ENCODE results near the gene SLC1A3.

SLC1A3 gene

DNA sequence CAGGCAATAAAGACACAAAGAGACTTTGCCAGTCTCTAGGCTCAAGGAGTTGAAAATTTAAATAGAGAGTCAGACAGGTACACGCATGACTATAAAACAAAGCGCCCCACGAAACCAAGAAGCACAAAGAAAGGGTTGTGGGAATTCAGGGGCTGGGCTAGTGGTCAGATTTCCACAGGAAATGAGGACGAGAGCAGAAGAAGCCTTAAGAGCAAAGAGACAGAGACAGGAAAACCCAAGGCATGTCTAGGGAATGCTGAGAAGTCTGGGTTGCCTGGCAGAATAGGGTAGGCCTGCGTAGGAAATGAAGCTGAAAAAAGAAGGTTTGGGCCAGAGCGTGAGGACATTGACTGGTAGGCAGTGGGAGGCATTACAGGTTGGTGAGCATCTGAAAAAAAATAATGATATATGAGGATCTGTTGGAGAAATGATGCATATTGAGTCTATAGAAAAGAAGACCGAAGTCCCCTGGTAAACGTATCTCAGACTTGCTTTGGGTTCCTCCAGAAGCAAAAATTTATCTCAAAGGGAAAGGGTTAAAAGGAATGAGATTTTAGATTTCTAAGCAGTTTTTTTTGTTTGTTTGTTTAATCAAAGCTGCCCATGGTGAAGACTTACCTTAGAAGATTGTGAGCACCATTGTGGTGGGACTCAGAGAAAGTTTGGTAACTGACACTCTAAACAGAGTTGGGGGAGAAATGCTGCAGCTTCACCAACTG, 51.8 kb downstream of the SLC1A3 start:
- H3K9ac ChIP-seq (ENCODE audit: insufficient read length, low read depth), result no peak overlapping the region
- TF ChIP-seq SUZ12 (IDR thresholded peaks at IDR 0.05; ENCODE audit: extremely low read depth, insufficient read depth, insufficient read length) (no peak), ZNF274 (IDR thresholded peaks at IDR 0.05; ENCODE audit: low read depth, low read length) (no peak), YY1 (IDR thresholded peaks at IDR 0.05; ENCODE audit: insufficient read depth, insufficient read length) (no peak)
- H3K4me3 ChIP-seq (ENCODE audit: insufficient read length, low read depth), result no peak overlapping the region
- H3K36me3 ChIP-seq (ENCODE audit: insufficient read depth, insufficient read length, low read length), result peaks cover 24% of the 10 kb centered on the region
- H3K27me3 ChIP-seq (ENCODE audit: insufficient read depth, insufficient read length), result no peaks in the 10 kb centered on the region
- peaks cover 2% of the 10 kb centered on the region for H3K4me1 ChIP-seq (ENCODE audit: insufficient read depth, insufficient read length)
- H3K9me3 ChIP-seq (ENCODE audit: insufficient read depth, low read length), result no peaks in the 10 kb centered on the region
- DNase-seq (ENCODE audit: low read depth, low spot score), result no peak

DNA sequence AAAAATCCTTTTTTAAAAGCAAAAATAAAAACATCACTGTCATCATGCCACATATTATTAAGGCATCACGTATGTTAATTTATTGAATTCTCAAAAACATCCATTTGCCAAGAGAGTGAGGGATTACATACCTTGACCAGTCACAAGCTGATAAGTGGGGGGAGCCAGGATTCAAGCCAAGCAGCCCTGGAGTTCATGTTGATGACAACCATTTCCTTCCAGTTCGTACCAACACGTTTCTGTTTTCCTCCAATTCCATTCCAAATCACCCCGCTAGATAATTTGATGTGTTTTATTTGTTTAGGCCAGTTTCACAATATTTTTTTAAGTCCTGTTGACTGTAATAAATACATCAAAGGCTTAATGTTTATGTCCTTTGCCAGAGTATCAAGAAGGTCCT, 53.0 kb downstream of the SLC1A3 start:
- Histone ChIP-seq H3K27me3 (ENCODE audit: insufficient read depth, insufficient read length) (no peaks in the 10 kb centered on the region), H3K9ac (ENCODE audit: insufficient read length, low read depth) (no peak overlapping the region), H3K9me3 (ENCODE audit: insufficient read depth, low read length) (no peaks in the 10 kb centered on the region), H3K36me3 (ENCODE audit: insufficient read depth, insufficient read length, low read length) (peaks cover 16% of the 10 kb centered on the region), H3K4me1 (ENCODE audit: insufficient read depth, insufficient read length) (peaks cover under 1% of the 10 kb centered on the region), H3K4me3 (ENCODE audit: insufficient read length, low read depth) (no peak overlapping the region)
- TF ChIP-seq SUZ12 (IDR thresholded peaks at IDR 0.05; ENCODE audit: extremely low read depth, insufficient read depth, insufficient read length) (no peak), YY1 (IDR thresholded peaks at IDR 0.05; ENCODE audit: insufficient read depth, insufficient read length) (no peak), ZNF274 (IDR thresholded peaks at IDR 0.05; ENCODE audit: low read depth, low read length) (no peak)
- DNase-seq (ENCODE audit: low read depth, low spot score), result no peak

DNA sequence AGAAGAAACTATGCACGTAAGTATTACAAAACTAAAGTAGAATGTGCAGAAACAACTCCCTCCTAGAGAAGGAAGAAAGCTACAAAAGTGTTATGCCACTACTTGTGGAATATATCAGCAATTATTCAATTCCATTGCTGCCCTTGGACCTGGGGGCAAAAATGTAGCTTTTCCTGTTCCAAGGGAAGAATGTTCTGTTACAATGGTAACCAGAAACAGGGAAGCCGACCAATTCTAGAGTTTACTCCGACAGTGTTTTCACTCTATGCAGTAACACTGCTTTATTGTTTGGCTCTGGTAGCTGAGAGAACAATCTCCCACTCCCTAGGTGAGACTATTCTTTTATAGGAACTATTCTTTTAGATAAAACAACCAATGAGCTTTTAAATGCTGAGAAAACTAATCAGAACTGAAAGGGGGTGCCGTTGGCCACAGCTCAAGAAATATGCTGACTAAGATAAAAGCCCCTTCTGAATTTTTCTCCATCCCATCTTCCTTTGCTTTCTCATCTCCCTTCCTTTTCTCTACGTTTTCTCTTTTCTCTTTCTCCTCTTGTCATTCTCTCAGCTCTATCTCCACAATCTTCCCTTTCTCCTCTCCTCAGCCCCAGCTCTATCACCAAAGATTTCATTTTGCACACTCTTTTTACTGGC, 54.1 kb downstream of the SLC1A3 start:
- Histone ChIP-seq H3K9ac (ENCODE audit: insufficient read length, low read depth) (no peak overlapping the region), H3K9me3 (ENCODE audit: insufficient read depth, low read length) (no peaks in the 10 kb centered on the region), H3K4me1 (ENCODE audit: insufficient read depth, insufficient read length) (no peaks in the 10 kb centered on the region), H3K4me3 (ENCODE audit: insufficient read length, low read depth) (no peak overlapping the region), H3K36me3 (ENCODE audit: insufficient read depth, insufficient read length, low read length) (peaks cover 16% of the 10 kb centered on the region), H3K27me3 (ENCODE audit: insufficient read depth, insufficient read length) (no peaks in the 10 kb centered on the region)
- no peak for DNase-seq (ENCODE audit: low read depth, low spot score)
- TF ChIP-seq YY1 (IDR thresholded peaks at IDR 0.05; ENCODE audit: insufficient read depth, insufficient read length) (no peak), ZNF274 (IDR thresholded peaks at IDR 0.05; ENCODE audit: low read depth, low read length) (no peak), SUZ12 (IDR thresholded peaks at IDR 0.05; ENCODE audit: extremely low read depth, insufficient read depth, insufficient read length) (no peak)

DNA sequence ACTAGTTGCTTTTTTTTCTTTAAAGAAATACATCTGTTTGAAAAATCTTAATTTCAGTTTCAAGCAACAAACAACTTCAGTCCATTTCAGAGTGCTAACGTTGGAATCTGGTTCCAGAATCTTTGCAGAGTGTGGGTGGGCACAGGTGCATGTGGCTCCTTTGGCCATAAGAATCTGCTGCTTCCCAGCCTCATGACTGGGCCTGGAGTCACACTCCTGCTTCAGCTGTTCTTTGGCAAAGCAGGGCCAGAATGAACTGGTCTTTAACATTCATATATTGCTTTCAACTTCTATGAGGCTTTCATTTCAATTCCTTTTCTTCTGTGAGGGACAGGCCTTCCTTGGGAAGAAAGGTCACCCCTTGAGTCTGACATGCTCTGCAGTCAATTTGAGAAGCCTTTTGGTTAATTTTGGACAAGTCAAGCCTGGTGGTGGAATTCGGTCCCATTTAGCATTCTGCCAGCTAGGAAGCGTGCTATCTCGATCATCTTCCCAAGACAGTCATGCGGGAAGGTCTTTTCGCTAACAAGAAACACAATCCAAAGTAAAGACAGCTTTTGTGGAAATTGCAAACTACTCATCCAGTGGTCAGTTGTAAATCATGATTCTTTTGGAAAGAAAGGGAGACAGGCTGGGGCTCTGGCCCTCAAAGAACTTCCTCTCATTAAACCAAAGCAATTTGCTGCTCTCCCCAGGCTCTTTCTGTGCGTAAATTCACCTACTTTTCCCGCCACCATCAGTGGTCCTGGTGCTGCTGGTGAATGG, 55.2 kb downstream of the SLC1A3 start:
- DNase-seq (ENCODE audit: low read depth, low spot score), result no peak
- Histone ChIP-seq H3K9me3 (ENCODE audit: insufficient read depth, low read length) (no peaks in the 10 kb centered on the region), H3K36me3 (ENCODE audit: insufficient read depth, insufficient read length, low read length) (peaks cover 16% of the 10 kb centered on the region)

GRCh38 chr5:36662291-36662851, 56.0 kb downstream of the SLC1A3 start:
- no peaks in the 10 kb centered on the region for H3K27me3 ChIP-seq (ENCODE audit: insufficient read depth, insufficient read length)
- TF ChIP-seq YY1 (IDR thresholded peaks at IDR 0.05; ENCODE audit: insufficient read depth, insufficient read length), result no peak
- TF ChIP-seq ZNF274 (IDR thresholded peaks at IDR 0.05; ENCODE audit: low read depth, low read length), result no peak
- no peak for TF ChIP-seq SUZ12 (IDR thresholded peaks at IDR 0.05; ENCODE audit: extremely low read depth, insufficient read depth, insufficient read length)
- H3K9me3 ChIP-seq (ENCODE audit: insufficient read depth, low read length), result no peaks in the 10 kb centered on the region
- no peaks in the 10 kb centered on the region for H3K4me1 ChIP-seq (ENCODE audit: insufficient read depth, insufficient read length)
- no peak overlapping the region for H3K9ac ChIP-seq (ENCODE audit: insufficient read length, low read depth)
- H3K4me3 ChIP-seq (ENCODE audit: insufficient read length, low read depth), result no peak overlapping the region
- no peak for DNase-seq (ENCODE audit: low read depth, low spot score)
- H3K36me3 ChIP-seq (ENCODE audit: insufficient read depth, insufficient read length, low read length), result peaks cover 16% of the 10 kb centered on the region

More for the DNA sequence above, 55.2 kb downstream of the SLC1A3 start:
- TF ChIP-seq SUZ12 (IDR thresholded peaks at IDR 0.05; ENCODE audit: extremely low read depth, insufficient read depth, insufficient read length) (no peak), ZNF274 (IDR thresholded peaks at IDR 0.05; ENCODE audit: low read depth, low read length) (no peak), YY1 (IDR thresholded peaks at IDR 0.05; ENCODE audit: insufficient read depth, insufficient read length) (no peak)
- H3K27me3 ChIP-seq (ENCODE audit: insufficient read depth, insufficient read length), result no peaks in the 10 kb centered on the region
- H3K9ac ChIP-seq (ENCODE audit: insufficient read length, low read depth), result no peak overlapping the region
- H3K4me3 ChIP-seq (ENCODE audit: insufficient read length, low read depth), result no peak overlapping the region
- no peaks in the 10 kb centered on the region for H3K4me1 ChIP-seq (ENCODE audit: insufficient read depth, insufficient read length)

GRCh38 chr5:36664766-36665165, 58.4 kb downstream of the SLC1A3 start:
- Histone ChIP-seq H3K36me3 (ENCODE audit: insufficient read depth, insufficient read length, low read length) (peaks cover 22% of the 10 kb centered on the region), H3K4me3 (ENCODE audit: insufficient read length, low read depth) (no peak overlapping the region), H3K9ac (ENCODE audit: insufficient read length, low read depth) (no peak overlapping the region), H3K9me3 (ENCODE audit: insufficient read depth, low read length) (no peaks in the 10 kb centered on the region), H3K27me3 (ENCODE audit: insufficient read depth, insufficient read length) (no peaks in the 10 kb centered on the region), H3K4me1 (ENCODE audit: insufficient read depth, insufficient read length) (no peaks in the 10 kb centered on the region)
- TF ChIP-seq ZNF274 (IDR thresholded peaks at IDR 0.05; ENCODE audit: low read depth, low read length) (no peak), YY1 (IDR thresholded peaks at IDR 0.05; ENCODE audit: insufficient read depth, insufficient read length) (no peak), SUZ12 (IDR thresholded peaks at IDR 0.05; ENCODE audit: extremely low read depth, insufficient read depth, insufficient read length) (no peak)
- DNase-seq (ENCODE audit: low read depth, low spot score), result no peak
